T-helper 2 cell (primary cell): ENCODE measurements around the gene SHC3.

ENCODE experiments used
- DNase-seq, 5 experiments: peaks; one replicate each; pipeline versions ENCODE4 v3.0.0 to v3.0.0-alpha.2; 2012 to 2022

The SHC3 gene

DNA sequence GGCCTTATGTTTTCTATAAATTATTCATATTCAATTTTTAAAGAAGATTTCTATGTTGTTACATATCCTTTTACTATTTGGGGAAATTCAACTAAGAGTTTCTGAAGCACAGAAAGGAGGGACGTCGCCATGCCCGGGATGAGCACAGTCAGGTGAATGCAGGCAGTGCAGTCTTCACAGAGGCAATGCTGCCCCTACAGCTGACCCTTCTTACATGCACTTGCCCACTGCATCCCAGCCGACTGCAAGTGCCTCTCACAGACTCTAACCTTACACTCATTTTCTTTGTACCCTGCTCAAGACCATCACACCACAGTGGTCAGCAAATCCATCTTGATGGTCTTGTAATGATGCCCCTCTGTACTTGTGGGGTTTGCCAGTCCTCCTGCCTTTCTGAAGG is 73.8 kb downstream of the SHC3 start:
- DNase-seq, result no peak

DNA sequence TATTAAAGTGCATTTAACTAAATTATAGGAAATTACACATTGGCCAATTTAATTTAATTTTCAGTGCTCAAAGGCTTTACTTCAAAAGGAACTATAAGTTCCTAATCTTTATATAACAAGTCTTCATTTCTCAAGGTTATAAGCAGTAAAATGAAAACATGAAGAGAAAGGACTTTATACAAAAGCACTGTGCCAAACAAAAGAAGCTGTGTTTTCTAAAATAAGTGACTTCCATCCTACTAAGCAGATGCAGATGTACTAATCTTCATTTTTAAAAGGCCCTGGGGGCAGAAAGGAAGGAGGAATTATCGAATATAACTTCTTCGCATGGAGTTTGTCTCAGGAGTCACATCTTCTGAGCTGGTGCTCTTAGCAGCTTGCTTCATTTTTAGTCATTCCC is 81.4 kb downstream of the SHC3 start:
- no peak for DNase-seq

DNA sequence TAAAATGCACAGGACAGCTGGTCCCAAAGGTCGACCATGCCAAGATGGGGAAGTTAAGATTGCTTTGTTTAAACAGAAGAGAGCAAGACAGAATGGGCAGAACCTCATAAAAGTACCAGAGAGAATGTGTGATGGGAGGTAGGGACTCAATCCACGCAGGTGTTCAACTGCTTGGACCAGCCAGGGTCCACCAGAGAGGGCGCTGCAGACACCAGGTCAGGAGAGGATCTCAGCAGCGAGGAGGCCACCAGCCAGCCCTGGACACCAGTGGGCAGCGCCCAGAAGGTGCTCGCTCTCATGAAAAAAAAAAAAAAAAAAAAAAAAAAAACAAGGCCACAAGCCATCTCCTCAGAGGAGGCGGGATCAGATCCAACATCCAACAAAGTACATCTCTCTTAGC is 81.8 kb downstream of the SHC3 start:
- no peak for DNase-seq

DNA sequence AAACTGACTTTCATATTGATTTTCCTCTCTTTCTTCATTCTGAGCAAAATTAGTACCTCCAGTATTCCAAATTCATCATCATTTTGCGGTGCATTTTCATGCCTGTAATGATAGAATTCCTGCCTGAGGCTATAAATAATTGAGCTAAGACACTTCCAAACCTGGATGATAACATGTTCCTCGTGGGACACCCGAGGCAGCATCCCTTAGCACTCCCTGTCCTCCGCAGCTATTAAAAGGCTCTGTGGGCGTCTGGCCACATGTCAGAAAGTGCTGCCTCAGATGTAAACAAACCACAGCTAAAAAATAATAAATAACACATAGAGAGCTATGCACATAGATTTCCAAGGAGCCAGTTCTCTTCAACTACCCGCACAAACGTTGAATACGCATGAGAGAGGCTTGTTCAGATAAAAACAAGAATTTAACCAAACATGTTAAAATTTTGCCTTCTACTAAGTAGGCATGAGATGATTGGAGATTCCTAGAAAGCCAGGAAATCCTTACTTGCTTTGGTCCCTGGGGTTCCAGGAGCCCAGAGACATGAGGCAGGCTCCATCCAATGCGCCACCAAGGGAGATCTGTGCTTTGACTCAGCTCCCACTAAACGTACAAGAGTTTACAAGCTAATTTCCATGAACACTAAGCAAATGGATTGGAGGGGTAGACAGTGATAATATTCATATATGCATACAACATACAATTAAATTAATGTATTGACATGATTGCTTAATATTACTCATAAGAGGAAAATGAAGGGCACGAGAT is 82.7 kb downstream of the SHC3 start:
- DNase-seq, result no peak

DNA sequence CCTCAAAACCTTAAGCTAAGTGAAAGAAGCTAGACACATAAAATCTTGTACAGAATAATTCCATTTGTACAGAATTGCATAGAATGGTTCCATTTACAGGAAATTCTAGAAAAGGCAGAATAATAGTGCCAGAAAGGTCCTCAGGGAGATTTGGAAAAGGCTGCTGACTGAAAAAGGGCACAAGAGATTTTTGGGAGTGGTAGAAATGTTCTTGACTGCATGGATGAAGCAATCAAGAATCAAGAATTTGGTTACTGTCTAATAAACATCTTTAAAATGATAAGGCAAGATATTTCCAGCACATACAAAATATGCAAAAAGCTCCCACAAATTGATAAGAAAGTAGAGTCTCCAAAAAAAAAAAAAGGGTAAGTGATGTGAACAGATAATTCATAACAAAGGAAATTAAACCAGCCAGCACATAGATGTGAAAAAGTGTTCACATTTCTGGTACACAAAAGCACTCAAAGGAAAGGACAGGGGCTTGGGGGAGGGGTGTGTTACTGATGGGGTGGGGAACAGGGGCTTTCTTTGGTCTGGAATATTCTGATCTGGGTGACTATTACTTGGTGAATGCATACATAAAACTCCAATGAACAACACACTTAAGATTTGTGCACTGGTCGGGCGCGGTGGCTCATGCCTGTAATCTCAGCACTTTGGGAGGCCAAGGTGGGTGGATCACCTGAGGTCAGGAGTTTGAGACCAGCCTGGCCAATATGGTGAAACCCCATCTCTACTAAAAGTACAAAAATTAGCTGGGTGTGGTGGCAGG is 85.2 kb downstream of the SHC3 start:
- DNase-seq, result no peak

DNA sequence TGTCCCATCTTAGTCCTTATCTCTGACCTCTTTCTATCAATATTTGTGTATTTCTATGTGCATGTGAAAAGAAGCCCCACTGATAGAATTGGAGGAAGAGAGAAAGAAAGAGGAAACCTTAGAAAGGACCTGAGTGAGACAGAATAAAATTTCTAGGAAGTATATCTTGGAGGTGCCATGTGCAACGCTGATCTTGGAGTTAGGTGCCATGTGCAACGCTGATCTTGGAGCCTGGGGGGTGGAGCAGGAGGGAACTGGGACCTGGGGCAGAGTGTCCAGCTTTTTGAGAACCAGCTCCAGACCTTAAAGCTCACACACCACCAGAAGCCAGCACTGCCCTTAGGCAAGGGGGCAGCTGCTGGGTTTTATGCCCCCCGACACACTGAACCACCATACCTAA is 89.4 kb downstream of the SHC3 start:
- no peak for DNase-seq

DNA sequence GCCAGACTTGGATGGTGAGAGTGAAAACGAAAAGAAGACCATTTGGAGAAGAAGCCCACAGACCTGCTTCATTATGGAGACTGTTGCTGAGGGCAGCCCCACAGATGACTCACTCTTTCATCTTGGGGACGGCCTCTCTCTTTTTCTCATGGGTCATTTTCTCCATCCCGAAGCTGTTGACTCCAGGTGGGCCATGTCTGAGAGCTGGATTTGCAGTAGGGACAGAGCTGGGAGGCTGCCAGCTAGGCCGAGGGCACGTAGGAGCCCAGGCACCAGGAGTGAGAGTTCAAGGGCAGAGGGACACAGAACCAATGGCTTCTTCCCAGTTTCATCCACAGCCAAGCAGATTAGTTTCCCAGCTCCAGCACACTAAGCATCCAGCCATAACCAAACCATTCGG is 95.0 kb downstream of the SHC3 start:
- DNase-seq, result no peak

DNA sequence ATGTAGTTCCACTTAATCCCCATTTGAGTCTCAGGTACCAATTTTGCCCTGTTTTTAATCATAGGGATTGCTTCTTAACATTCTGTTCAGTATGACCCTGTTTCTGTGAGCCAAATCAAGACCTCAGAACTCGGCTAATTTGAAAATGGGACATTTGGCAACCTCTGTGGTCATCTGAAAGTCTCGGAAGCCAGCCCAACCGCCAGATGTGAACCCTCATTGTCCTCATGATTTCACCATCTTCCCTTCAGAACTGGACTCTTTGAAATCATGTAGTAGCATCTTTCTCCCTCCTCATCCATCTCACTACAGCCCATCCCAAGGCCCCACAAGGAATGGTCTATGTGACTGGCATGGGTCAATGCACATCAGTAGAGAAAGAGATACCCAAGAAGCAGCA is 98.4 kb downstream of the SHC3 start:
- DNase-seq, result no peak

DNA sequence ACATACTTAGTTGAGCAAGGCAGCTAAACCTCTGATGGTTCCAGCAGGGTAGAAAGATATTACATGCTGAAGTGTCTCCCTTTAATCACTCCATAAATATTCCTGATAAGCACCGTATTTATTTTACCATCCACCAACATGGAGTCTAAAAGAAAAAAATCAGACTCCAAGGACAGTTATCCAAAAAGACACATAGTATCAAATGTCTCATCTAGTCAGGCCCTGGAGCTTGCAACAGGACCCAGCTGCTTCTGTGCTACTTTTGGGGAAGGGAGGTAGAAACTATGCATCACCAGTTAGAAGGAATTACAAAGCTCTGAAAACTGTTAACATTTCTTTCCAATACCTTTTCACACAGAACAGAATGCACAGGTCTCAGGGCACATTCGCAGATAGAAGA is 99.2 kb downstream of the SHC3 start:
- no peak for DNase-seq

DNA sequence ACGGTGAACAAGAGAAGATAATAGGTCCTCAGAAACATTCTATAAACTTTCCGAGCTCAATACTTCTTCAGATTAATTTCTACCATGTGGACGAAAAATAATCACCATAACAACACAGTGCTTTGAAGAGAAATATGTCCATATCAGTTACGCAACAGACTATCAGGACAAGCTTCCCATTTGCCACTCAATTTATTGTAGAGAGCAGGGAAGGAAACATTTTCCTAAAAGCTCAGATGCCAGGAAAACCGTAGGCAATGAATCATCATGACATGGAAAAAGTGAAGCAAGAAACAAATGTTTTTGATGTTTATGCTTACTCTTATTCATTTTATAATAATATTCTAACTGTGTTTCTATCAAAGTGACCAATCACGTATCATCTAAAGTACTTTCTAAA is 99.8 kb downstream of the SHC3 start:
- no peak for DNase-seq

DNA sequence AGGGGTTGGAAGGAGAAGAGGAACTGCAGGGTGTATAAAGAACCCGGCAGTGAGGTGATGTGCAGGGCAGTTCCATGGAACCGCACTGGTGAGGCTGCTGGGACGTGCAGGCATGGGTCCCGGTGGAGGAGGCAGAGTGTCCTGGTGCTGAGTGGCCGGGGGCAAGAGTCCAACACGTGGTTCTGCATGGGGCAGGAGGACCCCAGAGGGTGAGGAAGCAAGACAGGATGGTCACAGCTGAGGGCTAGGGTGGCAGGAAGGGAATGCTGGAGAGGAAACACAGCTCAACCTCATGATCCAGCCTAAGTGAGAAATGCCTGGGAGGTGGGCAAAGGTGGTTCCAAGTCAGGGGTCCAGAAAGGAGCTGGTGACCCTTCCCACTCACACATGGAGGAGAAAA is 100.2 kb downstream of the SHC3 start:
- DNase-seq, result no peak

DNA sequence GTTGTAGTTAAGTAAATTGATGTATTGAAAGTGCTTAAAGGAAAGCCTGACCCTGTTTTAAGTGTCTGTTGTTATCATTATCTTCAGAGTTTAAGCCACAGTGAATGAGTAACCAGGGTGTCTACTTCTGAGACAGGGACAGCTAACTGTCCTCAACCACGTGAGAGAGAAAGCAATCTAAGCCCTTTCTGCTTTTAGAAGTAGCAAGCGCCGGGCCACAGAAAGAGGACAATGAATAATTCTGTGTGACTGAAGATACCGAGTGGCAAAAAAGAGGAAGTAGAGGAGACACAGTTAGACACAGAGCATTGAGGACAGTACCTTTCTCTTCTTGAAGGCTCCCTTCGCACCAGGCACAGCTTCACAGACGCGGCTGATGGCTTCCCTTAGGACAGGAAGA is 101.1 kb downstream of the SHC3 start:
- DNase-seq, result no peak

DNA sequence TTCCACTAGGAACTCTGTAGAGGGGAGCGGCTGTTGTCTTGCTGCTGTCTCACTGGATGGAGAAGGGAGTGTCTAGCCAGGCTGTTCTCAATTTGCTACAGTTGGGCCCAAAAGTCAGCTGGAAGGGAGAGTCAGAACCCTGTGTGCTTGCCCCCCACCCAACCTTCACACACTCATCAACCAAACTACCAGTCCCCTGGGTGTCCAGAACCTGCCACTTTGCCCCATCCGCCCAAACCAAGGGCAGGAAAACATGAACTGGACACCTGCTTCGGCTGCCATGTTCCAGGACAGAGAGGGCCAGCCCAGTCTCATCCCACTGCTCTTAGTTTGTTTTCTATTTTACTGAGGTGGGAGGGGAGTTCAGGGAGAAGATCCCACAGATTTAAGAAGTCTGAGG is 105.2 kb downstream of the SHC3 start:
- no peak for DNase-seq

DNA sequence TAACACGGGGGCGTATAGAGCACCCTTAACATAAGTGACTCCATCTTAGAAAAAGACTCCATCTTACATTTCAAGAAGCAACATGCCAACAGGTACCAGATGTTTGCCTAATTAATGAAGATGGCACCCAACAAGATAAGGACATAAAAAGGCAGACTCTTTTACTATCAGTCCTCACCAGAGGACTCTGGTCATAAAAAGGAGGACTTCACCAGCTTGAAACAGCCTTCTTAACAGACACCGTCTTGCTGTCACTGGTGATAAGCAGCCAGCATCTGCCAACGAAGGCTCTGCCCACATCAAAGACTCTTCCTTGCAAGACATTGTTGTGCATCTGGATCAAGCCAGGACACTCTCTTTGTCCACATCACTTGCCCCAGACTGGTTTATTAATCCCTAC is 107.0 kb downstream of the SHC3 start:
- DNase-seq, result no peak

DNA sequence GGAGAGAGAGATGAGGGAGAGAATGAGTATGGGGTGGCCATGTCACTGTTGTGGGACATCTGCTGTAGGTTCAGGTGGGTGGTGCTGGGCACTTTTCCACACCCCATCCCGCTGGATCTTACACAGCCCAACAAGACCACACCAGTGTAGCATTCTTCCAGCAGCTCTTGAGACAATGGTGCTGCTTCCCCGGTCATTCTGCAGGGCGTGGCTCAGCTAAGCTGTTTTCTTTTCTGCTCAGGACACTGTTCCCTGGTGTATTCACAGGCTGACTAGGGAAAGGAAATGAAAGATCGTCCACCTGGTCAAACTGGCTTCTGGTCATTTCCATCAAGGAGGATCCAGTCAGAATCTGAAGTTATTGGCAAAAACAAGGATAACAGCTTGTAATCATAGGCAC is 111.8 kb downstream of the SHC3 start:
- no peak for DNase-seq

DNA sequence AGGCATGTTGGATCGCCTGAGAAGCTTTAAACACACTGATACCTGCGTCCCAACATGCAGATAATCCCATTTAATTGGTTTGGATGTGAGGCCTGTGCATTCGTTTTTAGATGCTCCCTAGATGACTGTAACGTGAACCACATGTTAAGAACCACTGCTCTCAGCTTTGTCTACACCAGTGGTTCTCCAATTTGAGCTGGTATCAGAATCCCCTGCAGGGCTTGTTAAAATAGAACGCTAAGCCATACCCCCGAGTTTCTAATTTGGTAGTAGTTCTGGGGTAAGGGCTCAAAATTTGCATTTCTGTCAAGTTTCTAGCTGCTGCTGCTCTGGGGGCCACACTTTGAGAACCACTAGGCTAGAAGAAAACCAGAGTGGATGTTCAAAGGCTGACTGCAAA is 112.7 kb downstream of the SHC3 start:
- DNase-seq, result no peak

DNA sequence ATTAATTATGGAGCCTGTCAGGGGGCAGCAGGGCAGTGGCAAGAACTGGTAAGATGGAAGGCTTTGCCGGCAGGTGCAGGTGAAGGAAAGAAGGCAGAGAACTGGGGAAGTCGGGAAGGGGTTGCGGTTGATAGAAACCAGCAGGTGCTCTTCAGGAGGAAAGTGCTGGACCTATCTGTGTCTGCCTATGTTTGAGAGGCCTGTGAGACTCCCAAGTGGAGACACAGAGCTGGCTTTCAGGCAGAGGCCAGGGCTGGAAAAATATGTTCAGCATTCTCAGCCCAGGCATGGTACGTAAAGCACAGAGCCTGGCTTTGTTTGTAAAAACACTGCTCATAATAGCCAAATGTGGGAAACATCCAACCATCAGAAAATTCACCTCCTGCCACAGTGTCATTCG is 117.8 kb downstream of the SHC3 start:
- no peak for DNase-seq

DNA sequence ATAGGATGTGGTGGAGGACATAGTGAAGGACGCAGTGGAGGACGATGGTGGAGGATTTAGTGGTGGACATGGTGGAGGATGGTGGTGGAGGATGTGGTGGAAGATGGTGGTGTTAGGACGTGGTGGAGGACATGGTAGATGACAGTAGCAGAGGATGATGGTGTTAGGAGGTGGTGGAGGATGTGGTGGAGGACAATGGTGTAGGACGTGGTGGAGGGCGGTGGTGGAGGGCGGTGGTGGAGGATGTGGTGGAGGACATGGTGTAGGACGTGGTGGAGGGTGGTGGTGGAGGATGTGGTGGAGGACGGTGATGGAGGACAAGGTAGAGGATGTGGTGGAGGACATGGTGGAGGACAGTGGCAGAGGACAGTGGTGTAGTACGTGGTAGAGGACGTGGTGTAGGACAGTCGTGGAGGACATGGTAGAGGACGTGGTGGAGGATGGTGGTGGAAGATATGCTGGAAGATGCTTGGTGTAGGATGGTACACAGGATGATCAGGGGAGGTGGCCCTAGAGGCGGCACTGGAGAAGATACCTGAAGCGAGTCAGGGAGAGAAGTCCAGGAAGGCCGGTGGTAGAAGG is 118.6 kb downstream of the SHC3 start:
- peak in 1 of 5 experiments; percentile 63 for DNase-seq

DNA sequence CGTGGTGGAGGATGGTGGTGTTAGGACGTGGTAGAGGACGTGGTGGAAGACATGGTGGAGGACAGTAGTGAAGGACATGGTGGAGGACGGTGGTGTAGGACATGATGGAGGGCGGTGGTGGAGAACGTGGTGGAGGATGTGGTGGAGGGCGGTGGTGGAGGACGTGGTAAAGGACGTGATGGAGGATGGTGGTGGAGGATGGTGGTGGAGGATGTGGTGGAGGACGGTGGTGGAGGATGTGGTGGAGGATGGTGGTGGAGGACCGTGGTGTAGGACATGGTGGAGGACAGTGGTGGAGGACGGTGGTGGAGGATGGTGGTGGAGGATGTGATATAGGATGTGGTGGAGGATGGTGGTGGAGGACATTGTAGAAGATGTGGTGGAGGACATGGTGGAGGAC is 119.7 kb downstream of the SHC3 start:
- peak in 1 of 5 experiments; percentile 51 for DNase-seq

DNA sequence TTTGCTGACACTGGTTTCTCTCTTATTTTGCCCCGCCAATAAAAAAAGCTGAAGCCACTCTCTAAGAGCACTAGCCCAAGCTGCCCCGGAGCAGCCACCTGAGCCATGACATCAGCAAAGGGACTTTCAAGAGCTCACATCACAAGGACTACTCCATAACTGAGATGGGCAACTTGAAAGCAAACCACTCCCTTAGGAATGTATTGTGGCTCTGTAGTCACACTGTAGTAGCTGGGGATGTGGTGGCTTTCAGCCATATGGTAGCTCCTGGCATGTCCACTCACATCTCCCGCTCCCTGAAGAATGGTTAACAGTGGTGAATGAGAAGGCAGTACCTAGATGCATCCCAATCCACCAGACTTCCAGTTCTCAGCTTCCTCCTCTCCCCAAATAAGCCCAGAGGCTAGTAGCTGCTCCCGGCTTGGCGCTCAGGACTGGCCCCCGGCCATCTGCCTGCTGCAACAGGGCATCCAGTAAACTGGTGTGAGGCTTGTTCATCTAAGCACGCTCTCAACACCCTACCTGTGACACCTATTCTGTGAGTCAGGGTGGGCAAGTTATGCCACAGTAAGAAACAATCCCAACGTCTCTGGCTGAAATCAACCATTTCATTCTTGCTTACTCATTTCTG is 123.6 kb downstream of the SHC3 start:
- DNase-seq, result no peak

DNA sequence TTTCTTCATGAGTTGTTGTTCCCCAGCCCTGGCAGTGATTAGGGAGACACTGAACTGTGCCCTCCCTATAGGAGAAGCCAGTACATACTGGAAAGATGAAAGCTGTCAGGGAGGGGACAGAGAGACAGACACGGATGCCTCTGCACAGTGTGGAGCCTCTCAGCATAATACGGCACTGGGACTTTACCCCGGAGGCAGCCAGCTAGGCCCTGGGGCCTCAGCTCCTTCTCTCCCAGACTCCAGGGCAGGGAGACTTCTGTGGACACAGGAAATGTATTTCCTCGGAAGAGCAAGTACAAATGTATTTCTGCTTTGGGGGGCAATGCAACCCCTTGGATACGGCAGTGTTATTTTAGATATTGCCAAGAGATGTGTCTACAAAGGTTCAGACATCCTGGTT is 125.3 kb downstream of the SHC3 start:
- DNase-seq, result no peak

DNA sequence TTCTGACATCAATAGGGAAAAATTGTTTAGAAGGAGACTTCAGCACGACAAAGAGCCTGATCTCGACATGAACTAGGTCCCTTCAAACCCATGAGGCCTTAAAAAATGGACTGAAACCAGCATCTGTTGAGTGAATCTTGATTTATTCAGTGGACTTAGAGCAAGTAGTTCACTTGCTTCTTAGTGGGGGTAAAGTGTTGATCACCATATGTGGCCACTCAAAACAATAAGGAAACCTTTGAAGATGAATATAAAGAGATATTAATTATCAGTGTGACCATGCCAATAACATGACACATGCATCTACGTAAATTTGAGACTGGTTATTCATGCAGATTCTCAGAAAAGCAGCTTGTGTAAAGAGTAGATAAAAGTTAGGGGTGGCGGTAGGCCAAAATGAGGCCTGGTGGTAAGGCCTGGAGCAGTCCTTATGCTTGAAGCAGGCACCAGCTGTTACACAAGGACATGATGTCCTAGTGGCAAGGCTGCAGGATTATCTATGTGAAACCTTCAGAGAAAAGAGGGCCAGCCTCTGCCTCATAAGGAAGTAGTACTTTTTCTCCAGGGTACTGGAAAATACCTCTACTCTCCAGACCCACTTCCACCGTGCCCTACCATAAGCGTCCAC is 126.0 kb downstream of the SHC3 start:
- no peak for DNase-seq

DNA sequence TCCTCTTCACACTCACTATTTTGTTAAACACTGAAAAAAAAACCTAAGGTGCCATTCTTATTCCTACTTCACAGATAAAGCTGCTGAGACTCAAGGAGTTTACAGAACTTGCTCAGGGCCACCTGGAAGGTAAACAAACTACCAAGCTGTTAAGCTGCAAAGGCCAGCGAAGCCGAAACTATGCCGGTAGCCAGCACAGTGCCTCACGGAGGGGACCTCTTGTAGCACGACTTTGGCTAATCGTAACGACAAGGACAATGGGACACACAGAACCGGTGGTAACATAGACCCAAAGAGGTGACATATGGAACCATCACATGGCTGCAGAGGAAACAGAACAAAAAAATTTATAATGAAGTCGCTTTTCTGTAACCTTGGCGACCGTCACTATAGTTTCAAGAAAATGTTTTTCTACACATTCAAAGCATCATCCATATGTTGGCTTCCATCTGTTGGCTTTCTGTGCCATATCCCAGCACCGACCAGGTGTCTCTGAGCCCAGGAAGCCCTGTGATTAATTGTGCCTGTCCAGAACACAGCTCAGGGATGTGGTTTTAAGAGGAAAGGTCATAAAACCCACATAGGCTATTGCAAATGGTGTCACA is 127.1 kb downstream of the SHC3 start:
- no peak for DNase-seq
